ENCODE measurements around the gene SMIM7. TPM values are rescaled to one million over a fixed set of nuclear protein-coding genes. Genes with fewer than 3 reads are reported as not detected.

The SMIM7 gene
- total and polyA plus RNA-seq, 2 of the 13 experiments (the other 11 are each of a cell fraction or from before 2014, with no cell fraction given), result 55.7 to 74.9 TPM

GRCh38 chr19:16660763-16661479 is 977 bp upstream of the SMIM7 start, which contains the start of gene TMEM38A (continued):
- peak; percentile 51; the same call in 1 of the 2 replicates for TF ChIP-seq ZNF704 (CRISPR knock-in tag; IDR thresholded peaks at IDR 0.05; ENCODE audit: borderline replicate concordance)
- no peak for TF ChIP-seq RFX1 (IDR thresholded peaks at IDR 0.05)
- no peak for TF ChIP-seq ZNF879 (CRISPR knock-in tag; IDR thresholded peaks at IDR 0.05)
- TF ChIP-seq ZNF260 (CRISPR knock-in tag; IDR thresholded peaks at IDR 0.05; ENCODE audit: borderline replicate concordance, low read depth), result no peak
- 0 out of 2 replicates have a peak, but pooled peaks have one; percentile 23 for TF ChIP-seq ZNF414 (CRISPR knock-in tag; IDR thresholded peaks at IDR 0.05)
- 0 out of 2 replicates have a peak, but pooled peaks have one; percentile 23 for TF ChIP-seq UBTF (CRISPR knock-in tag; IDR thresholded peaks at IDR 0.05)
- no peak for TF ChIP-seq ZNF839 (CRISPR knock-in tag; IDR thresholded peaks at IDR 0.05; ENCODE audit: borderline replicate concordance)
- peak; percentile 12; the same call in 1 of the 3 replicates for TF ChIP-seq MXI1 (IDR thresholded peaks at IDR 0.05; ENCODE audit: borderline replicate concordance, low read depth, low read length)
- TF ChIP-seq TCF7 (IDR thresholded peaks at IDR 0.05; ENCODE audit: low read depth), result no peak
- TF ChIP-seq RFXANK (CRISPR knock-in tag; IDR thresholded peaks at IDR 0.05), result no peak
- TF ChIP-seq PATZ1 (CRISPR knock-in tag; IDR thresholded peaks at IDR 0.05), result peak; percentile 80
- no peak for TF ChIP-seq CBX2 (IDR thresholded peaks at IDR 0.05; ENCODE audit: low read depth, low read length)
- TF ChIP-seq CBX2 (CRISPR knock-in tag; IDR thresholded peaks at IDR 0.05; ENCODE audit: low read depth), result no peak
- peak; percentile 59; the same call in 1 of the 2 replicates for TF ChIP-seq RBFOX2 (IDR thresholded peaks at IDR 0.05; ENCODE audit: low read depth, low read length)
- no peak for TF ChIP-seq NR1H2 (CRISPR knock-in tag; IDR thresholded peaks at IDR 0.05; ENCODE audit: borderline replicate concordance, low read depth)
- TF ChIP-seq SRY (CRISPR knock-in tag; IDR thresholded peaks at IDR 0.05), result no peak
- TF ChIP-seq ATF4 (CRISPR knock-in tag; IDR thresholded peaks at IDR 0.05), result no peak
- TF ChIP-seq POGZ (CRISPR knock-in tag; IDR thresholded peaks at IDR 0.05), result no peak
